Panc1 (cell line): Measurements from ENCODE around the gene UTP14A. TPM values are rescaled to one million over a fixed set of nuclear protein-coding genes. Genes with fewer than 3 reads are reported as not detected.

Experiments used
- ATAC-seq: fragments of 200-7000 bp; cut with Tn5 transposase; 2 replicates; pipeline ENCODE4 v1.9.1; 2020; ENCODE audit warnings: mild to moderate bottlenecking, moderate library complexity
- BruUV-seq: library from RNA; stranded (reverse); fragments of 400-500 nt; replicated peaks from 2 replicates; lab custom pipeline; 2021; lab: Mats Ljungman, UMichigan
- CTCF ChIA-PET: fragments of 300-600 bp; sonication (Branson Sonifier 250); formaldehyde crosslinking; loops from one replicate; lab custom pipeline; 2022; ENCODE audit warnings: antibody characterized with exemption; lab: Charles Lee
- POLR2A ChIA-PET: fragments of 300-600 bp; sonication (Branson Sonifier 250); formaldehyde crosslinking; loops from one replicate; lab custom pipeline; 2022; ENCODE audit warnings: antibody characterized with exemption; lab: Charles Lee
- DNase-seq: peaks from one replicate; pipeline ENCODE4 v3.0.0-alpha.2; 2010; ENCODE audit warnings: low read depth, low spot score
- H3K27ac ChIP-seq: 2 replicates; pipeline ENCODE4 v1.5.1; 2011; ENCODE audit warnings: mild to moderate bottlenecking, low read length, inconsistent platforms
- H3K27me3 ChIP-seq: fragments of 200-500 bp; sonication (Bioruptor generic); 2 replicates; pipeline ENCODE4 v1.6.0; 2014; ENCODE audit warnings: low read length, inconsistent platforms; ENCODE audit not compliant: control insufficient read depth, insufficient read depth
- H3K36me3 ChIP-seq: fragments of 200-500 bp; sonication (Bioruptor generic); 2 replicates; pipeline ENCODE4 v1.5.1; 2014; ENCODE audit warnings: inconsistent platforms, mild to moderate bottlenecking, low read length, moderate library complexity; ENCODE audit not compliant: control insufficient read depth, insufficient read depth
- H3K4me1 ChIP-seq: 2 replicates; pipeline ENCODE4 v1.5.1; 2011; ENCODE audit warnings: inconsistent platforms, mild to moderate bottlenecking, low read length, moderate library complexity; ENCODE audit not compliant: control insufficient read depth, insufficient read depth
- H3K4me3 ChIP-seq, 2 experiments: 2 replicates each; pipeline ENCODE4 v1.5.1; 2011 to 2012; ENCODE audit warnings: low read depth in 2 of 2, low read length in 2 of 2, mild to moderate bottlenecking in 2 of 2, inconsistent platforms in 1 of 2, moderate library complexity in 1 of 2
- H3K9me3 ChIP-seq: fragments of 200-500 bp; sonication (Bioruptor generic); 2 replicates; pipeline ENCODE4 v1.5.1; 2014; ENCODE audit warnings: low read depth, mild to moderate bottlenecking, inconsistent platforms, low read length, moderate library complexity; ENCODE audit not compliant: control insufficient read depth, insufficient read depth
- POLR2AphosphoS5 ChIP-seq: IDR thresholded peaks from 2 replicates; pipeline ENCODE4 v1.6.1; 2012; ENCODE audit warnings: mild to moderate bottlenecking, low read depth, low read length, moderate library complexity
- SIN3A ChIP-seq: IDR thresholded peaks from 2 replicates; pipeline ENCODE4 v1.6.1; 2012; ENCODE audit warnings: low read depth, mild to moderate bottlenecking, low read length, moderate library complexity, borderline replicate concordance; ENCODE audit not compliant: insufficient read depth
- TCF7L2 ChIP-seq: IDR thresholded peaks from 2 replicates; pipeline ENCODE4 v1.6.1; 2011; ENCODE audit warnings: mild to moderate bottlenecking, low read depth, low read length, inconsistent platforms
- in situ Hi-C: cut with HindIII; loops from 2 replicates; pipeline ENCODE4 v1.10.0; 2016; ENCODE audit warnings: low sequenced_read_pairs, low pct_unique_long_range_greater_than_20kb
- intact Hi-C: fragments of 100-400 bp; cut with micrococcal nuclease; formaldehyde crosslinking; loops from one replicate; pipeline ENCODE4 v1.10.0; 2022; ENCODE audit not compliant: unreplicated experiment
- total RNA-seq: library from RNA; stranded (reverse); gene quantifications from one replicate; pipeline ENCODE4 v1.2.1, GENCODE V29; 2021; ENCODE audit not compliant: unreplicated experiment
- TF ChIP-seq, protein P1 (sequence below), 2 experiments: IDR thresholded peaks; 2 replicates each; pipeline ENCODE4 v1.6.1; 2011 to 2012; ENCODE audit warnings: low read depth in 2 of 2, control low read depth in 1 of 2, low read length in 1 of 2, mild to moderate bottlenecking in 1 of 2, moderate library complexity in 1 of 2; ENCODE audit not compliant: insufficient read depth in 1 of 2
- TF ChIP-seq, protein P2 (sequence below): fragments of 450-650 bp; IDR thresholded peaks from 2 replicates; pipeline ENCODE4 v1.5.1; 2017; ENCODE audit warnings: mild to moderate bottlenecking

Gene UTP14A
- total RNA-seq, 1 experiment from 2014 or later = 64.2 TPM

DNA sequence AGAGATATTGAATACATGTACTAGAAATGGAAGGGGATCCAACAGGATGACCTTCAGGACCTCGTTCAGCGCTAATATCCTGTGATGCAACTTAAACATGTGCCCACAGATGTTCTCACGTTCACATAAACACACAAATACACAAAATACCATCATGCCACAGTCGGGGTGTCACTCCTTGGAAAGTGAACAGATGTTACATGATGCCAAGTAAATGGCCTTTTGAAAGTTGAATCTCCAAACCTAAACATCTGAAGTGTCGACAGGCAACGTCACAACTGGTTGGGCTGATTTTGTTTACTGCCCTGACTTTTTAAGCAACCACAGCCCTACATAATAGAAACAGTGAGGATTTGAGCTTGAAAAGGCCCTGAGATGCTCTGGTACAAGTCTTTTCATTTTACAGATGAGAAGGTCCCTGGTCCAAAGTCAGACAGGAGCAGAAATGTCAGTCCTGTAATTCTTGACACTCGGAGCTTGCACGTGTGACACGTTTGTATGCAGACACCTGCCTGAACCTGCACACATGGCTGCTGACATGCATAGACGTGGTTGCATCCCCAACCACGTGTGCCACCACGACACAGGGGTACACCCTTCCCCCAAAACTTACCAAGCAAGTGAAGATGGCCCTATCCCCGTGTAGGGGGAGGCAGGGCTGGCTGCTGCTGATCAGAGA, 53.0 kb downstream of the UTP14A start:
- Histone ChIP-seq H3K4me3 (no peak overlapping the region), H3K4me1 (peaks cover 44% of the 10 kb centered on the region), H3K27me3 (no peaks in the 10 kb centered on the region), H3K36me3 (no peaks in the 10 kb centered on the region), H3K27ac (no peak overlapping the region), H3K9me3 (no peaks in the 10 kb centered on the region)
- ChIA-PET POLR2A (interaction anchor here (0.5 kb wide), 1 partner anchor 38 kb away, joined by 10 read pairs; no protein-coding TSS in a partner anchor), CTCF (no interaction called here)
- in situ Hi-C loops (no loop called here), intact Hi-C loops (no loop called here)
- DNase-seq = no peak
- TF ChIP-seq SIN3A (no peak), POLR2AphosphoS5 (no peak)
- BruUV-seq = no TSS peak
- ATAC-seq = no peak

GRCh38 chrX:129959493-129959832, 53.5 kb downstream of the UTP14A start:
- no TSS peak for BruUV-seq
- Histone ChIP-seq H3K4me3 (peak overlapping the region in 1 of 2 experiments; percentile 26; a peak in 2 of 4 replicates), H3K27ac (0 out of 2 replicates have a peak overlapping the region, but pooled peaks have one; percentile 2), H3K9me3 (no peaks in the 10 kb centered on the region), H3K36me3 (no peaks in the 10 kb centered on the region), H3K4me1 (peaks cover 40% of the 10 kb centered on the region), H3K27me3 (no peaks in the 10 kb centered on the region)
- DNase-seq (no peak), ATAC-seq (peak; percentile 59)
- ChIA-PET POLR2A (interaction anchor here (0.5 kb wide), 1 partner anchor 39 kb away, joined by 10 read pairs; no protein-coding TSS in a partner anchor), CTCF (no interaction called here)
- TF ChIP-seq TCF7L2 = no peak
- TF ChIP-seq, protein P1, sequence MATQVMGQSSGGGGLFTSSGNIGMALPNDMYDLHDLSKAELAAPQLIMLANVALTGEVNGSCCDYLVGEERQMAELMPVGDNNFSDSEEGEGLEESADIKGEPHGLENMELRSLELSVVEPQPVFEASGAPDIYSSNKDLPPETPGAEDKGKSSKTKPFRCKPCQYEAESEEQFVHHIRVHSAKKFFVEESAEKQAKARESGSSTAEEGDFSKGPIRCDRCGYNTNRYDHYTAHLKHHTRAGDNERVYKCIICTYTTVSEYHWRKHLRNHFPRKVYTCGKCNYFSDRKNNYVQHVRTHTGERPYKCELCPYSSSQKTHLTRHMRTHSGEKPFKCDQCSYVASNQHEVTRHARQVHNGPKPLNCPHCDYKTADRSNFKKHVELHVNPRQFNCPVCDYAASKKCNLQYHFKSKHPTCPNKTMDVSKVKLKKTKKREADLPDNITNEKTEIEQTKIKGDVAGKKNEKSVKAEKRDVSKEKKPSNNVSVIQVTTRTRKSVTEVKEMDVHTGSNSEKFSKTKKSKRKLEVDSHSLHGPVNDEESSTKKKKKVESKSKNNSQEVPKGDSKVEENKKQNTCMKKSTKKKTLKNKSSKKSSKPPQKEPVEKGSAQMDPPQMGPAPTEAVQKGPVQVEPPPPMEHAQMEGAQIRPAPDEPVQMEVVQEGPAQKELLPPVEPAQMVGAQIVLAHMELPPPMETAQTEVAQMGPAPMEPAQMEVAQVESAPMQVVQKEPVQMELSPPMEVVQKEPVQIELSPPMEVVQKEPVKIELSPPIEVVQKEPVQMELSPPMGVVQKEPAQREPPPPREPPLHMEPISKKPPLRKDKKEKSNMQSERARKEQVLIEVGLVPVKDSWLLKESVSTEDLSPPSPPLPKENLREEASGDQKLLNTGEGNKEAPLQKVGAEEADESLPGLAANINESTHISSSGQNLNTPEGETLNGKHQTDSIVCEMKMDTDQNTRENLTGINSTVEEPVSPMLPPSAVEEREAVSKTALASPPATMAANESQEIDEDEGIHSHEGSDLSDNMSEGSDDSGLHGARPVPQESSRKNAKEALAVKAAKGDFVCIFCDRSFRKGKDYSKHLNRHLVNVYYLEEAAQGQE (IDR thresholded peaks at IDR 0.05; ENCODE audit: insufficient read depth in 1 of 2, low read depth in 2 of 2, low read length in 1 of 2) = no peak
- TF ChIP-seq POLR2AphosphoS5 = no peak
- no peak for TF ChIP-seq SIN3A
- TF ChIP-seq, protein P2, sequence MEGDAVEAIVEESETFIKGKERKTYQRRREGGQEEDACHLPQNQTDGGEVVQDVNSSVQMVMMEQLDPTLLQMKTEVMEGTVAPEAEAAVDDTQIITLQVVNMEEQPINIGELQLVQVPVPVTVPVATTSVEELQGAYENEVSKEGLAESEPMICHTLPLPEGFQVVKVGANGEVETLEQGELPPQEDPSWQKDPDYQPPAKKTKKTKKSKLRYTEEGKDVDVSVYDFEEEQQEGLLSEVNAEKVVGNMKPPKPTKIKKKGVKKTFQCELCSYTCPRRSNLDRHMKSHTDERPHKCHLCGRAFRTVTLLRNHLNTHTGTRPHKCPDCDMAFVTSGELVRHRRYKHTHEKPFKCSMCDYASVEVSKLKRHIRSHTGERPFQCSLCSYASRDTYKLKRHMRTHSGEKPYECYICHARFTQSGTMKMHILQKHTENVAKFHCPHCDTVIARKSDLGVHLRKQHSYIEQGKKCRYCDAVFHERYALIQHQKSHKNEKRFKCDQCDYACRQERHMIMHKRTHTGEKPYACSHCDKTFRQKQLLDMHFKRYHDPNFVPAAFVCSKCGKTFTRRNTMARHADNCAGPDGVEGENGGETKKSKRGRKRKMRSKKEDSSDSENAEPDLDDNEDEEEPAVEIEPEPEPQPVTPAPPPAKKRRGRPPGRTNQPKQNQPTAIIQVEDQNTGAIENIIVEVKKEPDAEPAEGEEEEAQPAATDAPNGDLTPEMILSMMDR = no peak
- in situ Hi-C loops = no loop called here
- intact Hi-C loops = no loop called here
